Astrocyte of the hippocampus (primary cell): ENCODE data around the gene PTHLH.

Source experiments
- DNase-seq: peaks from one replicate; pipeline ENCODE4 v3.0.0; 2011; ENCODE audit warnings: low read depth, low spot score

Gene PTHLH

DNA sequence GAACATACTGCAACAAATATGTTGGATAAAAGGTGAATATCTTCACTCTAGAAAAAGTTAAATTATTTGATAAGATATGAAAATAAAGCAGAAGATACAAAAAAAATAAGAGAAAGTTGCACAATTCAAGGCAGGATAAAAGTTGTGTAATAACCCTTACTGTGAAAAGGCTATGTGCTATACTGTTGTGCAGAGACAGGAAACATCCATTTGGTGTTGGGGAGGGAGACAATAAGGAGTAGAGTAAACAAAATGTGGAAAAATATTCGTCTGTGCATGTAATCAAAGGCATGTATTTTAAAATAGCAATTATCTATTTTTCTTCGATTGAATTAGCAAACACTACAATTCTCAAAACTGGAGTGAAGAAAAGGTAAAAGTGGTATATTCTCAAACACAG, 34.8 kb downstream of the PTHLH start:
- no peak for DNase-seq

- no peak for DNase-seq
These were observed 36.3 kb downstream of the PTHLH start for GRCh38 chr12:27936196-27936595.

GRCh38 chr12:27934276-27934675, 38.3 kb downstream of the PTHLH start:
- DNase-seq: no peak

- no peak for DNase-seq
These were observed 41.1 kb downstream of the PTHLH start for GRCh38 chr12:27931390-27931789.

GRCh38 chr12:27927347-27927746, 45.2 kb downstream of the PTHLH start:
- DNase-seq: no peak

DNA sequence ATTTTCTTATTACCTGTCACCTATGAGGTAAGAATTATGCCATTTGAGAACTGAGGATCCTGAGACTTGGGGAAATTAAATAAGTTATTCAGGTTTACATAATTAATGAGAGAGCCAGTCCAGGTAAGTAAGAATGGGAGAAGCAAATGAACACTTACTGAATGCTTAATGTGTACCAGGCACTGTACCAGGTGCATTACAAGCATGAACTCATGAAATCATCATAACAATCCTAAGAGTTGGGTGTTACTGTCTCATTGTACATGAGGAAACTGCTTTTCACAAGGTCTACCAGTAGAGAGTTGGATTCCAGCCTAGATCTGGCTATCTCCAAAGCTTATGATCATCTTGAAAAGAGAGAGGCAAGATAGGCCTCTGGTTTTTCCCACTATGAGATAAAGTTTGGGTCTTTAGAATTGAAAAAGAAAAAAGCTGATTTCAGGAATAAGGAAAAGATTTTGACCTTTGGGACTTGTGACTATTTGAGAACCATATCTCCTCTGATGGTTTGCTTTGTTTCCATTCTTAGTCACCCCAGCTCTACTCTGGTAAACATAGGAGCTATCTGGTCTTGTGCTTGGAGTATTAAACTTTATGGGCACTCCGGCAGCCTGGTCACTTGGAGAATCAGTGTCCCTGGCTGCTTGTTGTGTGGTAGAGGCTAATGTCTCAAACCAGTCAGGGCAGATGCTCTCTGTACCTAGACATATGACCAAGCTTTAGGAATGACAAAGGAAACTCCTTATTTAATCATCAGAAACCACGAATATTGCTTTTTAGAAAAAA, 48.0 kb downstream of the PTHLH start:
- DNase-seq: no peak

GRCh38 chr12:27922531-27923139, 49.9 kb downstream of the PTHLH start:
- DNase-seq: peak; percentile 61

GRCh38 chr12:27919671-27920235, 52.8 kb downstream of the PTHLH start:
- DNase-seq: no peak

- DNase-seq: no peak
These were observed 57.0 kb downstream of the PTHLH start for GRCh38 chr12:27915536-27915935.

GRCh38 chr12:27915021-27915420, 57.5 kb downstream of the PTHLH start:
- no peak for DNase-seq

GRCh38 chr12:27913999-27914614, 58.4 kb downstream of the PTHLH start:
- no peak for DNase-seq

DNA sequence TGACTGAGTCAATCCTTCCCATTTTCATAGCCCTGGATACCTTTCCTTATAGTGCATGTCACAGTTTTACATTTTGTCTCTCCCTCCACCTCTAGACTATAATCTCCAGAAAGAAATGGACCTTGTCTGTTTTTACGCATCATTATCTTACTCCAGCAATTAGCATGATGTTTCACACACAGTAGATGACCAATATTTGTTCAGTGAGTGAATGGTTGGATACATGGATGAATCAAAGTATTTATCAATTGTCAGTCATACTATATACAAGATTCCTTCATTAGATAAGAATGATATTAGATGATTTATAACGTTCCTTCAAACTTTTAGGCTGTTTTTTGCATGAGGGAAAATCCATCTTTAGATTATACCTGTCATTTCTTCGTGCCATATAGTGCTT, 61.1 kb downstream of the PTHLH start:
- no peak for DNase-seq
